B cell (primary cell): Measurements from ENCODE around the gene SLC24A3. TPM values are rescaled to one million over a fixed set of nuclear protein-coding genes. Genes with fewer than 3 reads are reported as not detected.

Experiments used
- ATAC-seq: fragments of 200-7000 bp; cut with Tn5 transposase; one replicate; pipeline ENCODE4 v1.10.0; 2021; ENCODE audit warnings: low read depth, mild to moderate bottlenecking, moderate number of reproducible peaks, moderate library complexity
- CTCF ChIA-PET: fragments of 350-600 bp; sonication (Branson Sonifier 250); formaldehyde crosslinking; loops from one replicate; lab custom pipeline; 2021; ENCODE audit warnings: antibody characterized with exemption, inconsistent platforms; lab: Charles Lee
- POLR2A ChIA-PET: fragments of 350-600 bp; sonication (Branson Sonifier 250); formaldehyde crosslinking; loops from one replicate; lab custom pipeline; 2021; ENCODE audit warnings: antibody characterized with exemption; lab: Charles Lee
- DNase-seq: peaks from one replicate; pipeline ENCODE4 v3.0.0; 2013
- H2AFZ ChIP-seq: 2 replicates; pipeline ENCODE4 v1.6.1; 2012; ENCODE audit warnings: mild to moderate bottlenecking, low read depth, low read length; ENCODE audit not compliant: insufficient read depth, poor library complexity, severe bottlenecking
- H3K27ac ChIP-seq, 2 donors: 1 replicate in 1 of 2; 2 replicates in 1 of 2; pipeline ENCODE4 v1.5.1; 2012 to 2013; ENCODE audit warnings: low read length in 2 of 2, mild to moderate bottlenecking in 2 of 2, moderate library complexity in 1 of 2
- H3K27me3 ChIP-seq, 4 experiments: fragments of 200-600 bp in 1 of 4; sonication (generic) in 1 of 4; replicated peaks in 1 of 4; 1 replicate in 2 of 4; 2 replicates in 2 of 4; pipeline versions ENCODE4 v1.6.1 to v1.7.0; 2013 to 2016; ENCODE audit warnings: low read length in 3 of 4, mild to moderate bottlenecking in 2 of 4, mixed read lengths in 1 of 4, moderate library complexity in 1 of 4; ENCODE audit not compliant: insufficient read depth in 4 of 4, control insufficient read depth in 3 of 4; ENCODE audit errors: control extremely low read depth in 1 of 4
- H3K36me3 ChIP-seq, 2 experiments: replicated peaks in 1 of 2; 1 replicate in 1 of 2; 2 replicates in 1 of 2; pipeline versions ENCODE4 v1.6.1 to v1.7.1; 2013; ENCODE audit warnings: low read length in 1 of 2; ENCODE audit not compliant: insufficient read depth in 2 of 2, control insufficient read depth in 1 of 2; ENCODE audit errors: control extremely low read depth in 1 of 2, extremely low read depth in 1 of 2
- H3K4me1 ChIP-seq, 2 donors: fragments of 200-600 bp in 1 of 2; sonication (generic) in 1 of 2; 1 replicate in 1 of 2; 2 replicates in 1 of 2; pipeline versions ENCODE4 v1.5.1 to v1.6.1; 2013 to 2017; ENCODE audit warnings: low read length in 2 of 2; ENCODE audit not compliant: control insufficient read depth in 2 of 2, insufficient read depth in 2 of 2
- H3K4me2 ChIP-seq: replicated peaks from 2 replicates; pipeline ENCODE3; 2012; ENCODE audit warnings: mild to moderate bottlenecking, low read depth, low read length; ENCODE audit not compliant: poor library complexity, severe bottlenecking
- H3K4me3 ChIP-seq, 5 experiments: fragments of 200-600 bp in 1 of 5; sonication (generic) in 1 of 5; 1 replicate in 3 of 5; 2 replicates in 2 of 5; pipeline versions ENCODE4 v1.5.1 to v1.7.0; 2011 to 2016; ENCODE audit warnings: low read length in 4 of 5, mild to moderate bottlenecking in 4 of 5, low read depth in 2 of 5, control low read depth in 1 of 5, moderate library complexity in 1 of 5; ENCODE audit not compliant: insufficient read depth in 1 of 5; ENCODE audit errors: control extremely low read depth in 1 of 5, extremely low read depth in 1 of 5
- H3K79me2 ChIP-seq: fragments of 200-600 bp; sonication (generic); one replicate; pipeline ENCODE4 v1.6.0; 2016; ENCODE audit warnings: low read length; ENCODE audit not compliant: control insufficient read depth, insufficient read depth
- H3K9ac ChIP-seq: fragments of 200-600 bp; sonication (generic); 2 replicates; pipeline ENCODE4 v1.6.1; 2017; ENCODE audit warnings: mild to moderate bottlenecking, low read length, moderate library complexity
- H3K9me3 ChIP-seq, 3 donors: one replicate each; pipeline versions ENCODE4 v1.6.1 to v1.7.1; 2013; ENCODE audit warnings: low read length in 2 of 3; ENCODE audit not compliant: control insufficient read depth in 2 of 3, insufficient read depth in 1 of 3; ENCODE audit errors: control extremely low read depth in 1 of 3
- H4K20me1 ChIP-seq: 2 replicates; pipeline ENCODE4 v1.6.0; 2012; ENCODE audit warnings: mild to moderate bottlenecking, low read length; ENCODE audit not compliant: insufficient read depth, control insufficient read depth, poor library complexity, severe bottlenecking
- H3K27ac Mint-ChIP-seq: one replicate; pipeline ENCODE4 v1.8.0; 2021; ENCODE audit warnings: mixed read lengths
- H3K27me3 Mint-ChIP-seq: one replicate; pipeline ENCODE4 v1.8.0; 2021; ENCODE audit warnings: mixed read lengths
- H3K4me1 Mint-ChIP-seq: one replicate; pipeline ENCODE4 v1.8.0; 2021; ENCODE audit warnings: mixed read lengths
- H3K4me3 Mint-ChIP-seq: one replicate; pipeline ENCODE4 v1.8.0; 2021; ENCODE audit warnings: mixed read lengths
- H3K9me3 Mint-ChIP-seq: one replicate; pipeline ENCODE4 v1.8.0; 2022; ENCODE audit warnings: mixed read lengths; ENCODE audit not compliant: insufficient read depth
- CTCF ChIP-seq: fragments of 200-600 bp; IDR thresholded peaks from one replicate; pipeline ENCODE4 v1.8.0; 2022; ENCODE audit warnings: antibody characterized with exemption, mild to moderate bottlenecking
- EZH2 ChIP-seq: IDR thresholded peaks from 2 replicates; pipeline ENCODE4 v1.6.1; 2012; ENCODE audit warnings: borderline replicate concordance, low read depth, mild to moderate bottlenecking, moderate library complexity, low read length; ENCODE audit not compliant: insufficient read depth, poor library complexity, severe bottlenecking
- WGBS: methylation state at CpG from one replicate; pipeline ENCODE4 v1.1.5; 2013; ENCODE audit warnings: missing lambda C conversion rate; ENCODE audit not compliant: insufficient coverage; 5-methylcytosine and 5-hydroxymethylcytosine counted together
- intact Hi-C: fragments of 100-400 bp; cut with micrococcal nuclease; formaldehyde crosslinking; loops from one replicate; pipeline ENCODE4 v1.10.0; 2022
- polyA plus RNA-seq: library from polyadenylated mRNA; depleted of rRNA; stranded (reverse); fragments of >200 nt; gene quantifications from 2 replicates; pipeline ENCODE4 v1.2.3, GENCODE V29; 2012
- total RNA-seq, 2 donors: library from RNA; stranded (reverse); fragments of 120-200 nt in 1 of 2; gene quantifications; 1 replicate in 1 of 2; 2 replicates in 1 of 2; pipeline versions ENCODE4 v1.2.3 to v1.2.4, GENCODE V29; 2013 to 2022

SLC24A3 gene
- total and polyA plus RNA-seq, 2 donors (not counting 1 experiment from before 2014, with no cell fraction given), result not detected

GRCh38 chr20:19671374-19671773, 458.9 kb downstream of the SLC24A3 start:
- Histone ChIP-seq H3K4me1 (peaks cover 12 to 20% of the 10 kb centered on the region in 2 donors), H3K27me3 (peaks cover 0 to 17% (median 9%) of the 10 kb centered on the region in 4 experiments), H3K9me3 (peaks cover 0 to 5% (median 0%) of the 10 kb centered on the region in 3 donors), H3K36me3 (no peaks in the 10 kb centered on the region), H2AFZ (no peak overlapping the region), H3K79me2 (no peaks in the 10 kb centered on the region), H3K4me2 (no peak overlapping the region), H3K4me3 (no peak overlapping the region), H3K27ac (no peak overlapping the region), H3K9ac (no peak overlapping the region), H4K20me1 (no peaks in the 10 kb centered on the region)
- ChIA-PET POLR2A (no interaction called here), CTCF (interaction anchor here (3.0 kb wide), 1 partner anchor 9 kb away, joined by 16 read pairs; no protein-coding TSS in a partner anchor)
- WGBS, result 90% methylated on average over 1 of the region's 1 CpG
- peaks cover 21% of the 10 kb centered on the region for H3K4me1 Mint-ChIP-seq
- TF ChIP-seq EZH2 (no peak), CTCF (no peak)
- DNase-seq (no peak), ATAC-seq (no peak)
- H3K9me3 Mint-ChIP-seq, result no peaks in the 10 kb centered on the region
- intact Hi-C loops, result no loop called here
- H3K27ac Mint-ChIP-seq, result no peak overlapping the region
- peaks cover 14% of the 10 kb centered on the region for H3K27me3 Mint-ChIP-seq
- H3K4me3 Mint-ChIP-seq, result no peak overlapping the region

GRCh38 chr20:19672498-19672897, 460.1 kb downstream of the SLC24A3 start:
- Mint-ChIP-seq H3K4me3 (no peak overlapping the region), H3K27ac (no peak overlapping the region), H3K9me3 (no peaks in the 10 kb centered on the region), H3K4me1 (peaks cover 21% of the 10 kb centered on the region), H3K27me3 (peaks cover 17% of the 10 kb centered on the region)
- intact Hi-C loops, result no loop called here
- WGBS, result 100% methylated on average over 4 of the region's 5 CpGs
- no peak for TF ChIP-seq CTCF
- TF ChIP-seq EZH2, result no peak
- Histone ChIP-seq H3K9me3 (peaks cover 0 to 5% (median 0%) of the 10 kb centered on the region in 3 donors), H3K4me3 (no peak overlapping the region), H3K4me2 (no peak overlapping the region), H4K20me1 (no peaks in the 10 kb centered on the region), H2AFZ (no peak overlapping the region), H3K36me3 (no peaks in the 10 kb centered on the region), H3K9ac (no peak overlapping the region), H3K79me2 (no peaks in the 10 kb centered on the region), H3K27ac (no peak overlapping the region), H3K27me3 (peaks cover 0 to 21% (median 9%) of the 10 kb centered on the region in 4 experiments), H3K4me1 (peaks cover 12 to 20% of the 10 kb centered on the region in 2 donors)
- ChIA-PET POLR2A (no interaction called here), CTCF (interaction anchor here (1.4 to 3.0 kb wide), 2 partner anchors 10 to 13 kb away, joined by 4 to 16 read pairs; no protein-coding TSS in a partner anchor)
- ATAC-seq, result no peak
- no peak for DNase-seq
